ENCODE results near the gene ASPSCR1. TPM values are rescaled to one million over a fixed set of nuclear protein-coding genes. Genes with fewer than 3 reads are reported as not detected.

Gene ASPSCR1
- total RNA-seq, 1 donor from 2014 or later = 25.4 TPM

- intact Hi-C loops (cut with DNase I) = loop anchor here (2.0 kb wide), 1 partner anchor 63 kb away; no protein-coding TSS in a partner anchor
These were observed 19.6 kb upstream of the ASPSCR1 start for GRCh38 chr17:81957691-81958432.

GRCh38 chr17:81958633-81959342, 18.6 kb upstream of the ASPSCR1 start:
- ATAC-seq (ENCODE audit: poor library complexity) (no peak), DNase-seq (no peak)
- intact Hi-C loops (cut with DNase I) = loop anchor here (2.0 kb wide), 1 partner anchor 62 kb away; no protein-coding TSS in a partner anchor

More at GRCh38 chr17:81957691-81958432, 19.6 kb upstream of the ASPSCR1 start:
- DNase-seq (no peak), ATAC-seq (ENCODE audit: poor library complexity) (no peak)

- peak; percentile 87 for DNase-seq
- peak; percentile 96 for ATAC-seq (ENCODE audit: poor library complexity)
- intact Hi-C loops (cut with DNase I) = loop anchor here (2.0 to 10.0 kb wide), 2 partner anchors 61 to 195 kb away; no protein-coding TSS in a partner anchor
These were observed 17.9 kb upstream of the ASPSCR1 start for GRCh38 chr17:81959362-81960129.

- no peak for ATAC-seq (ENCODE audit: poor library complexity)
- intact Hi-C loops (cut with DNase I) = loop anchor here (10.0 kb wide), 1 partner anchor 194 kb away; no protein-coding TSS in a partner anchor
- no peak for DNase-seq
These were observed 17.1 kb upstream of the ASPSCR1 start for GRCh38 chr17:81960130-81960958.

- ATAC-seq (ENCODE audit: poor library complexity) (no peak), DNase-seq (no peak)
- intact Hi-C loops (cut with DNase I) = loop anchor here (10.0 kb wide), 1 partner anchor 194 kb away; no protein-coding TSS in a partner anchor
These were observed 16.3 kb upstream of the ASPSCR1 start, which contains the start of gene NOTUM for GRCh38 chr17:81961087-81961511. TSS of gene NOTUM (minus strand) at chr17:81961187. CDS start at chr17:81960909, 278 bp downstream.

- DNase-seq (no peak), ATAC-seq (ENCODE audit: poor library complexity) (no peak)
- intact Hi-C loops (cut with DNase I) = loop anchor here (10.0 kb wide), 1 partner anchor 193 kb away; no protein-coding TSS in a partner anchor
These were observed 15.6 kb upstream of the ASPSCR1 start for GRCh38 chr17:81961521-81962498.

- no peak for DNase-seq
- intact Hi-C loops (cut with DNase I) = loop anchor here (10.0 kb wide), 1 partner anchor 192 kb away; no protein-coding TSS in a partner anchor
- ATAC-seq (ENCODE audit: poor library complexity) = no peak
These were observed 14.7 kb upstream of the ASPSCR1 start for GRCh38 chr17:81962499-81963441.

GRCh38 chr17:81964081-81964849, 13.2 kb upstream of the ASPSCR1 start:
- intact Hi-C loops (cut with DNase I) = loop anchor here (10.0 kb wide), 1 partner anchor 191 kb away; no protein-coding TSS in a partner anchor
- DNase-seq (no peak), ATAC-seq (ENCODE audit: poor library complexity) (no peak)

GRCh38 chr17:81966343-81967243, 10.8 kb upstream of the ASPSCR1 start:
- peak; percentile 80 for DNase-seq
- peak; percentile 78 for ATAC-seq (ENCODE audit: poor library complexity)
- intact Hi-C loops (cut with DNase I) = loop anchor here (10.0 kb wide), 1 partner anchor 188 kb away; no protein-coding TSS in a partner anchor

- DNase-seq (no peak), ATAC-seq (ENCODE audit: poor library complexity) (peak; percentile 13)
- intact Hi-C loops (cut with DNase I) = loop anchor here (10.0 kb wide), 1 partner anchor 188 kb away; no protein-coding TSS in a partner anchor
These were observed 10.2 kb upstream of the ASPSCR1 start for GRCh38 chr17:81967244-81967532.

GRCh38 chr17:81967533-81968395, 9.7 kb upstream of the ASPSCR1 start:
- peak; percentile 92 for ATAC-seq (ENCODE audit: poor library complexity)
- intact Hi-C loops (cut with DNase I) = loop anchor here (10.0 kb wide), 1 partner anchor 187 kb away; no protein-coding TSS in a partner anchor
- peak; percentile 86 for DNase-seq

- ATAC-seq (ENCODE audit: poor library complexity) = no peak
- DNase-seq = no peak
- intact Hi-C loops (cut with DNase I) = loop anchor here (10.0 kb wide), 1 partner anchor 186 kb away; no protein-coding TSS in a partner anchor
These were observed 9.1 kb upstream of the ASPSCR1 start for GRCh38 chr17:81968396-81968745.
